ENCODE results near the gene GGN. TPM values are rescaled to one million over a fixed set of nuclear protein-coding genes. Genes with fewer than 3 reads are reported as not detected.
"Not testable (repeated sequence)": the region's sequence is repeated elsewhere in the genome, so short reads cannot be mapped to it uniquely, and the experiment has no call there.

Gene GGN, protein sequence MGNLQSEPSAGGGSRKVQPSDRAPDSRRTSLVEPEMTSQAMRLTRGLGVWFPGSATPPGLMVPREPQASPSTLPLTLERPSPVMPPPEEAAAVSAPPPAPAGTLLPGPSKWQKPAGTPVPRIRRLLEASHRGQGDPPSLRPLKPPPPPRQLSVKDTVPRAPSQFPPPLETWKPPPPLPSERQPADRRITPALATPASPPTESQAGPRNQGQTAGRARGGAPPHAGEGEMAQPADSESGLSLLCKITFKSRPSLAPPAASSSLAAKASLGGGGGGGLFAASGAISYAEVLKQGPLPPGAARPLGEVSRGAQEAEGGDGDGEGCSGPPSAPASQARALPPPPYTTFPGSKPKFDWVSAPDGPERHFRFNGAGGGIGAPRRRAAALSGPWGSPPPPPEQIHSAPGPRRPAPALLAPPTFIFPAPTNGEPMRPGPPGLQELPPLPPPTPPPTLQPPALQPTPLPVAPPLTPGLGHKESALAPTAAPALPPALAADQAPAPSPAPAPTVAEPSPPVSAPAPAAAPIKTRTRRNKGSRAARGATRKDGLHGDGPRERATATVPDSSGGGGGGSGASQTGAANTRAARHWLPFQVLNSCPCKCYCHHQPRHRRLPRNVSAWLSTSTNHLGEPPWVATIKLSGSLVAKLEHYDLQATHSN
- total RNA-seq (1 to 10 TPM in 1 of 4 donors, under 1 TPM in 3; 0.09 to 1.3 (median 0.63) TPM), polyA plus RNA-seq (0.11 TPM)
- long read RNA-seq, donor 1, partial matches to known transcripts: 0 of 1 reads
- long read RNA-seq, donor 1, other reads (novel, unspliced or antisense): 1 of 1 reads
- long read RNA-seq, donor 2: 0 reads
- long read RNA-seq, donor 3, partial matches to known transcripts: 1 of 2 reads
- long read RNA-seq, donor 3, other reads (novel, unspliced or antisense): 1 of 2 reads
- long read RNA-seq, donor 4, partial matches to known transcripts: 1 of 1 reads
- long read RNA-seq, donor 4, other reads (novel, unspliced or antisense): 0 of 1 reads

DNA sequence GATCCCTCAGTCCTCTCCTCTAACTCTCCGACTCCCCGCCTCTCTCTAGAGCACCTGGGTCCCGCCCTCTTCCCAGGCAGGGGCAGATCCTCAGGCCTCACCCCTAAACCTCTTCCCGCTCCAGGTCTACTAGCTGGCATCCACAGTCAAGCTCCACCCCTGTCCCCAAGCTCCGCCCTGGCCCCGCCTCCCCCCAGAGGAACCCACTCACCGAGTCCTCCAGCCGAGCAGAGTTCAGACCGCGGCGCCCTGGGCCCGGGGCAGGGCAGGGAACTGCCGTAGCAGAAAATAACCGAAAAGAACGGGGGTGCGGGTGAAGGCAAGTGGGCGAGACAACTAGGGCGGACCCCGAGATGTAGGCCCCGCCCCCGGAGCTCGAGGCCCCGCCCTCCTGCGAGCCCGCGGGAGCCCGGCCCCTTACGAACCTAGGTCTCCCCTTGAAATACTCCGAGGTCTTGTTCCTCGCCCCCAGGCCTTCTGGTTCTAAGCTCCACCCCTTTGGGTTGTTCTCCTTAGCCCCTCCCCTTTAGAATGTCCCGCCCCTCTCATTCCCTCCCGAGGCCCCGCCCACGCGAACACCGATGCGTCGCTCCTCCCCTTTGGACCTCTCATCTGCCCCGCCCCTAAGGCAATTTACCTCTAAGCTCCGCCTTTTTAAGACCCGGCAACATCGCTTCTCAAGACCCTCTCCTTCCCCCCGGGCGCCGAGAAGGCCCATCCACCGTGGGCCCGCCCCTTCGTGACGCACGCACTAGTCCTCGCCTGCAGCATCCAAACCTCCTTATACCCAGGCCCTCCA lies at the start of gene GGN:
Gene GGN, minus strand, starts transcription at position 485 of the 799 bp plus-strand sequence. CDS start 773 bp downstream, outside the sequence.
- no peaks in the 10 kb centered on the region for H3K9me3 ChIP-seq (ENCODE audit: control insufficient read depth, low read length)
- no peaks in the 10 kb centered on the region for H3K27me3 ChIP-seq (ENCODE audit: control insufficient read depth, insufficient read depth)
- H3K27ac ChIP-seq (ENCODE audit: low read length): no peak within 1 kb of the TSS
- H3K4me1 ChIP-seq (ENCODE audit: control insufficient read depth, insufficient read depth, low read length): peaks cover 11% of the 10 kb centered on the region
- peak; percentile 72 to 76 for ATAC-seq
- intact Hi-C loops (cut with DNase I): no loop called here
- H3K4me3 ChIP-seq (ENCODE audit: low read length): peak within 1 kb of the TSS; percentile 47
- peak; percentile 81 to 91 (median 88) for DNase-seq
- WGBS: 2% methylated on average over 51 of the region's 51 CpGs

DNA sequence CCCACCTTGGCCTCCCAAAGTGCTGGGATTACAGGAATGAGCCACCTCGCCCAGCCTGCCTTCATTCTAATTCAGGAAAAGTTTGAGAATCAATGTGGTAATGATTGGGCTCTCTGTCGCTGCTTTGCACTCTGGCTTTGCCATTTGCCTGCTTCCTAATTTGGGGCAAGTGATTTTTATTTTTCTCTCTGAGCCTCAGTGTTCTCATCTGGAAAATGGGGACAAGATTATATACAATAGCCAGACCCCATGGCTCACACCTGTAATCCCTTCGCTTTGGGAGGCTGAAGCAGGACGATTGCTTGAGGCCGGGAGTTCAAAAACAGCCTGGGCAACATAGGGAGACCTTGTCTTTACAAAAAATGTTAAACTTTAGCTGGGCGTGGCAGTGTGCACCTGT lies 49.5 kb upstream of the GGN start:
- Histone ChIP-seq H3K4me3 (ENCODE audit: low read length) (no peak overlapping the region), H3K27ac (ENCODE audit: low read length) (no peak overlapping the region), H3K27me3 (ENCODE audit: control insufficient read depth, insufficient read depth) (no peaks in the 10 kb centered on the region), H3K4me1 (ENCODE audit: control insufficient read depth, insufficient read depth, low read length) (no peaks in the 10 kb centered on the region), H3K9me3 (ENCODE audit: control insufficient read depth, low read length) (no peaks in the 10 kb centered on the region)
- no peak for ATAC-seq
- no peak for DNase-seq
- 91% methylated on average over 6 of the region's 6 CpGs for WGBS
- intact Hi-C loops (cut with DNase I): no loop called here

DNA sequence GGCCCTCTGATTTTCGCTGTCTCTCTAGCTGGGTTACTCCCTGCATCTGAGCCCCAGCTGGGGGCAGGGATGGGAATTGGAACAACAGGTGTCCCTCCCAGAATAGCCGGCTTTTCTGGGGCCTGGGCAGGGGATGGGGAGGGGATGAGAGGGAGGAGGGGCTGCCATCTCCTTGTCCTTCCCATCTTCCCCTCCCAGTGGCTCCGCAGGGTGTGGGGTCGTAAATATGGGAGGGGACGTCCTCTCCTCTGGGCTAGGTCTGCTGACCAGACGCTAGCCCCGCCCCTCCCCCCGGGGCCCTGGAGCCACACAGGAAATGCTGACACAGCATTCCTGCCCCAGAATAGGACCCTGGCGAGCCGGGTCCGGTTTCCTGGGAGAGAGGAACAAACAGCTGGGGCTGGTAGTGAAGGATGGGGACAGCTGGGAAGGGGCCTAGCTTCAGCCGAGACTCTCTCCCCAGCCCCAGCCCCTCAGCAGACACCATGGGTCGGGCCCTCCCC lies 46.8 kb upstream of the GGN start:
- H3K9me3 ChIP-seq (ENCODE audit: control insufficient read depth, low read length): no peaks in the 10 kb centered on the region
- H3K4me3 ChIP-seq (ENCODE audit: low read length): no peak overlapping the region
- peak; percentile 21 to 33 for ATAC-seq
- no peaks in the 10 kb centered on the region for H3K4me1 ChIP-seq (ENCODE audit: control insufficient read depth, insufficient read depth, low read length)
- DNase-seq: peak in 2 of 3 donors; percentile 57 to 73
- H3K27ac ChIP-seq (ENCODE audit: low read length): no peak overlapping the region
- H3K27me3 ChIP-seq (ENCODE audit: control insufficient read depth, insufficient read depth): no peaks in the 10 kb centered on the region
- WGBS: 10% methylated on average over 13 of the region's 13 CpGs
- intact Hi-C loops (cut with DNase I): no loop called here

DNA sequence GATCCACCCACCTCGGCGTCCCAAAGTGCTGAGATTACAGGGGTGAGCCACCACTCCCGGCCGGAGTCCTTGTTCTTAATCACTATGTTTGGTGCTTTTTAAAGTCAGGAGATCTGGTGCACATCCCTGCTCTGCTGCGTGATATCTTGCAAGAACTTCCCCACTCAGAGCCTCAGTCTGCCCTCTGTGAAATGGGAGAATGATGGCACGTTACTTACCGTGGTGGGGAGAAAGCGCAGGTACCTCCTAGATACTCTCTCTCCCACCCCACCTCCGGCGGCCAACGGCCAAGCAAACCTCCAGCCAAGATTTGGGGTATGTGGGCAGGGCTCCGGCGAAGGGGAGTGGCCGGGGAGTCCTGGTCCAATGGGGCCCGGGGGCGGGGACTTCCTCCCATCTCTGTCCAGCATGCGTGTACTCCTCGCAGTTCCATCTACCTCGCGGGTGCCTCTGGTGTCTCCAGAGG lies 45.5 kb upstream of the GGN start, which contains the start of gene RYR1:
Gene RYR1, plus strand, starts transcription at position 424 of the 466 bp plus-strand sequence. CDS start 139 bp downstream, outside the sequence.
- Histone ChIP-seq H3K27me3 (ENCODE audit: control insufficient read depth, insufficient read depth) (no peaks in the 10 kb centered on the region), H3K4me3 (ENCODE audit: low read length) (no peak within 1 kb of the TSS), H3K9me3 (ENCODE audit: control insufficient read depth, low read length) (no peaks in the 10 kb centered on the region), H3K4me1 (ENCODE audit: control insufficient read depth, insufficient read depth, low read length) (no peaks in the 10 kb centered on the region), H3K27ac (ENCODE audit: low read length) (no peak within 1 kb of the TSS)
- ATAC-seq (peak; percentile 82 to 90), DNase-seq (peak; percentile 69 to 82 (median 81))
- intact Hi-C loops (cut with DNase I): no loop called here
- WGBS: 14% methylated on average over 20 of the region's 20 CpGs

DNA sequence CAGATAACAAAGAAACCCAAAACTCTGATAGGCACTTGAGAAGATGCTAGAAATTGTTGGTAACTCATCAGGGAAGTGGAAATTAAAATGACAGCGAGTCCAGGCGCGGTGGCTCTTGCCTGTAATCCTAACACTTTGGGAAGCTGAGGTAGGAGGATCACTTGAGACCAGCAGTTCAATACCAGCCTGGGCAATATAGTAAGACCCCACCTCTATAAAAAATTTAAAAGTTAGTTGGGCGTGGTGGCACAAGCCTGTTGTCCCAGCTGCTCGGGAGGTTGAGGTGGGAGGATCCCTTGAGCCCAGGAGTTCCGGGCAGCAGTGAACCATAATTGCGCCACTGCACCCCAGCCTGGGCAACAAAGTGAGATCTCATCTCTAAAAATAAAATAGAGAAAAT lies 43.1 kb upstream of the GGN start:
- intact Hi-C loops (cut with DNase I): no loop called here
- 87% methylated on average over 7 of the region's 7 CpGs for WGBS
- Histone ChIP-seq H3K27ac (ENCODE audit: low read length) (no peak overlapping the region), H3K27me3 (ENCODE audit: control insufficient read depth, insufficient read depth) (no peaks in the 10 kb centered on the region), H3K9me3 (ENCODE audit: control insufficient read depth, low read length) (no peaks in the 10 kb centered on the region), H3K4me3 (ENCODE audit: low read length) (no peak overlapping the region), H3K4me1 (ENCODE audit: control insufficient read depth, insufficient read depth, low read length) (no peaks in the 10 kb centered on the region)
- DNase-seq: no peak
- ATAC-seq: no peak

DNA sequence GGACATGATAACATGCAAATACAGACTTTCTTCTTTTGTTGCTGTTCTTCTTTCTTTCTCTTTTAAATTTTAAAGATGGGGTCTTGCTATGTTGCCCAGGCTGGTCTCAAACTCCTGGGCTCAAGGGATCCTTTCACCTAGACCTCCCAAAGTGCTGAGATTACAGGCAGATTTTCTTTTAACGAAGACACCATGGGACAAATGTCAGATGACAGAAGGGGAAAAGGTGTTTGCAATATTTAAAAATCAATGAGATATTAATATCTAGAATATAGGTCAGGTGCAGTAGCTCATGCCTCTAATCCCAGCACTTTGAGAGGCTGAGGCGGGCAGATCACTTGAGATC lies 42.0 kb upstream of the GGN start:
- Histone ChIP-seq H3K27me3 (ENCODE audit: control insufficient read depth, insufficient read depth) (no peaks in the 10 kb centered on the region), H3K4me1 (ENCODE audit: control insufficient read depth, insufficient read depth, low read length) (no peaks in the 10 kb centered on the region), H3K9me3 (ENCODE audit: control insufficient read depth, low read length) (no peaks in the 10 kb centered on the region), H3K27ac (ENCODE audit: low read length) (no peak overlapping the region), H3K4me3 (ENCODE audit: low read length) (no peak overlapping the region)
- intact Hi-C loops (cut with DNase I): no loop called here
- DNase-seq: no peak
- WGBS: 80% methylated on average over 2 of the region's 2 CpGs
- ATAC-seq: no peak

DNA sequence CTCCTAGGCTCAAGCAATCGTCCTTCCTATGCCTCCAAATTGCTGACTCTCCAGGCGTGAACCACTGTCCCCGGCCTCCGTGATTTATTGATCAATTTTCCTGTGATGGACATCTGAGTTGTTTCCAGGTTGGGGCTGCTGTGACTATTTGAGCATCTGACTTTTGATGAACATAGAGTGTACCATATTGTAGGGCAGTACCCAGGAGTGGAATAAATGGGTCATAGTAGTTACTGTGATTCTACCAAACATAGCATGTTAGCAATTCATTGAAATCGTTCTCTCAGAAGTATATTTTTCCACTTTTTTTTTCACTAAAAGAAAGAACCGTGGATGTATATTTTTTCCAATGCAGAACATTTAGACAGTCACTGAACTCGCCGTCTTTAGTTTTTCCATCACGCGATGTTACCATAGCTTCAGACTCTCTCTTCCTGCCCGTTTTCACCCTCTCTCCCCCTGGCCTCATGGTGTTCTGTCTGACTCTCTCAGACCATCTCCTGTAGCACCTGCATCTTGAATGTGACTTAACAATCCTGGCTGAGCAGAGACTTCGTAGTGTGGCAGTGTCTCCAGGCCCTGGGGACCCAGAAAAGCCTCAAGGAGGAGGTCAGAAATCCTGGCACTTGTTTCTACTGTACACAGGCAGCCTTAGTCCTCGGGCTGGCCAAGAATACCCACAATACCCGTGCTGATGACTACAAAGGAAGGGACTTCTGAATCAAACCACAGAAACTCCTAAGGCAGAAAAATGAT lies 41.4 kb upstream of the GGN start:
- H3K4me1 ChIP-seq (ENCODE audit: control insufficient read depth, insufficient read depth, low read length): no peaks in the 10 kb centered on the region
- H3K4me3 ChIP-seq (ENCODE audit: low read length): no peak overlapping the region
- DNase-seq (no peak), ATAC-seq (no peak)
- intact Hi-C loops (cut with DNase I): no loop called here
- H3K27me3 ChIP-seq (ENCODE audit: control insufficient read depth, insufficient read depth): no peaks in the 10 kb centered on the region
- no peak overlapping the region for H3K27ac ChIP-seq (ENCODE audit: low read length)
- H3K9me3 ChIP-seq (ENCODE audit: control insufficient read depth, low read length): no peaks in the 10 kb centered on the region
- WGBS: 63% methylated on average over 14 of the region's 14 CpGs

DNA sequence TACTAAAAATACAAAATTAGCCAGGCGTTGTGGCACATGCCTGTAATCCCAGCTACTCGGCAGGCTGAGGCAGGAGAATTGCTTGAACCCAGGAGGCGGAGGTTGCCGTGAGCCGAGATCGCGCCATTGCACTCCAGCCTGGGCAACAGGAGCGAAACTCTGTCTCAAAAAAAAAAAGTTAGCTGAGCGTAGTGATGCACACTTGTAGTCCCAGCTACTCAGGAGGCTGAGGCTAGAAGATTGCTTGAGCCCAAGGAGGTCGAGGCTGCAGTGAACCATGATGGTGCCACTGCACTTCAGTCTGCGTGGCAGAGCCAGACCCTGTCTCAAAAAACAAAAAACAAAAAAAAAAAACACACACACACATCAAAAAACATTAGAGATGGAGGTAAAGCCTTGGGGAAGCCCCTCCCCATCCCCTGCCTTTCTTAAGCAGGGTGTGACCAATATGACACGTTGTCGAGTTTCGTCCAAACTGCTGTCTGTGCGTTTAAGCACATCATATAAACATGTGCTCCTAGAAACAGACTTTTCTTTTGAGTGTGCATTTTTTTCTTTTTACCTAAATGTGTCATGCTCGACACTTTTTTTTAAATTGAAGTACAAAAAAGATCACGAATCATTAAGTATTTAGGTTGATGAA lies 39.3 kb upstream of the GGN start:
- WGBS: 74% methylated on average over 16 of the region's 17 CpGs
- intact Hi-C loops (cut with DNase I); H3K27ac ChIP-seq (ENCODE audit: low read length); H3K27me3 ChIP-seq (ENCODE audit: control insufficient read depth, insufficient read depth); H3K4me1 ChIP-seq (ENCODE audit: control insufficient read depth, insufficient read depth, low read length); H3K4me3 ChIP-seq (ENCODE audit: low read length); ATAC-seq; H3K9me3 ChIP-seq (ENCODE audit: control insufficient read depth, low read length); DNase-seq: not testable (repeated sequence)

DNA sequence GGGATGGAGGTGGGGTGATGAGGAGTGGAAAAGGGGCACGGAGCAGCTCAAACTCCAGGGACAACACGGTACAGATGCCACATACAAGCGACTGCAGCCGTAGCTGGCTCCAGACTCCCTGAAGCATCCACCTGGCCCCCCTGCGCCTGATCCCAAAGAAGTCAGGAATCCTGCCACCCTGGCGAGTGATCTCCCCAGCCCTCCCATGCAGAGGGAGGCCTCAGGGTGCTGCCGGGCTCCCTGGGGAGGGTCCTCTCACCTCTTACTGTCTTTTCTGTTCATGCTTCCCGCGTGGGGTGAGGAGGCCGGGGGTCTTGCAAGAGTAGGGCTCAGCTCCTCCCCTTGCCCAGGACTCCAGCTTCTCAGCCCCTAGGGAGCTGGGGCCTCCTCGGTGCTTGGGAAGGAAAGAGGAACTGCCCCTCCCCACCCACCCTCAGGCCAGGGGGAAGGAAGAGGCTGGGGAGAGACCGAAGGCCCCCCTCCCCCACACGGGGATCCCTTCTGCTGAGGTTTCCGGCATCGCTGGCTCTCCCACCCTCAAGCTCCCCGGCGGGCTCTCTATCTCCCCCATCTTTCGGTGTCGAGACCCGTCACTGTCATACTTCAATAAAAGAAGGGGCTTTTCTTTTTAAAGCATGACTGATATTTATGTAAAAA lies 38.1 kb upstream of the GGN start, which contains the start of gene RASGRP4:
Gene RASGRP4, minus strand, starts transcription at position 410 of the 657 bp plus-strand sequence. Its CDS starts 128 bp downstream, at position 282.
- peak within 1 kb of the TSS; percentile 29 for H3K4me3 ChIP-seq (ENCODE audit: low read length)
- H3K27ac ChIP-seq (ENCODE audit: low read length): no peak within 1 kb of the TSS
- no peaks in the 10 kb centered on the region for H3K9me3 ChIP-seq (ENCODE audit: control insufficient read depth, low read length)
- 13% methylated on average over 20 of the region's 20 CpGs for WGBS
- ATAC-seq: peak; percentile 41 to 51
- no peaks in the 10 kb centered on the region for H3K27me3 ChIP-seq (ENCODE audit: control insufficient read depth, insufficient read depth)
- H3K4me1 ChIP-seq (ENCODE audit: control insufficient read depth, insufficient read depth, low read length): no peaks in the 10 kb centered on the region
- intact Hi-C loops (cut with DNase I): no loop called here
- DNase-seq: peak; percentile 43 to 78 (median 75)
